Measurements from ENCODE around the gene PALM.

GRCh38 chr19:677201-677600 is 31.5 kb upstream of the PALM start:
- no peak for TF ChIP-seq EZH2 (IDR thresholded peaks at IDR 0.05; ENCODE audit: borderline replicate concordance, low read length)
- TF ChIP-seq, protein P1, sequence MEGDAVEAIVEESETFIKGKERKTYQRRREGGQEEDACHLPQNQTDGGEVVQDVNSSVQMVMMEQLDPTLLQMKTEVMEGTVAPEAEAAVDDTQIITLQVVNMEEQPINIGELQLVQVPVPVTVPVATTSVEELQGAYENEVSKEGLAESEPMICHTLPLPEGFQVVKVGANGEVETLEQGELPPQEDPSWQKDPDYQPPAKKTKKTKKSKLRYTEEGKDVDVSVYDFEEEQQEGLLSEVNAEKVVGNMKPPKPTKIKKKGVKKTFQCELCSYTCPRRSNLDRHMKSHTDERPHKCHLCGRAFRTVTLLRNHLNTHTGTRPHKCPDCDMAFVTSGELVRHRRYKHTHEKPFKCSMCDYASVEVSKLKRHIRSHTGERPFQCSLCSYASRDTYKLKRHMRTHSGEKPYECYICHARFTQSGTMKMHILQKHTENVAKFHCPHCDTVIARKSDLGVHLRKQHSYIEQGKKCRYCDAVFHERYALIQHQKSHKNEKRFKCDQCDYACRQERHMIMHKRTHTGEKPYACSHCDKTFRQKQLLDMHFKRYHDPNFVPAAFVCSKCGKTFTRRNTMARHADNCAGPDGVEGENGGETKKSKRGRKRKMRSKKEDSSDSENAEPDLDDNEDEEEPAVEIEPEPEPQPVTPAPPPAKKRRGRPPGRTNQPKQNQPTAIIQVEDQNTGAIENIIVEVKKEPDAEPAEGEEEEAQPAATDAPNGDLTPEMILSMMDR (IDR thresholded peaks at IDR 0.05; ENCODE audit: low read length) = no peak

Measured in OCI-LY1 (cell line).